ENCODE data around the gene STPG1.

Gene STPG1

GRCh38 chr1:24362982-24363614, 50.5 kb downstream of the STPG1 start:
- H3K27me3 ChIP-seq (replicated peaks; ENCODE audit: control insufficient read depth, insufficient read depth, low read length, poor library complexity, severe bottlenecking) = no peaks in the 10 kb centered on the region
- no peaks in the 10 kb centered on the region for H3K4me1 ChIP-seq (ENCODE audit: control insufficient read depth, insufficient read depth, low read length, poor library complexity, severe bottlenecking)
- no peak overlapping the region for H3K4me3 ChIP-seq (ENCODE audit: insufficient read depth, low read depth, low read length, poor library complexity, severe bottlenecking)
- no peak overlapping the region for H3K27ac ChIP-seq (ENCODE audit: insufficient read depth, low read length, poor library complexity, severe bottlenecking)
- H3K9me3 ChIP-seq (ENCODE audit: control insufficient read depth, low read length) = no peaks in the 10 kb centered on the region
- H3K36me3 ChIP-seq (ENCODE audit: control insufficient read depth, insufficient read depth, low read length) = no peaks in the 10 kb centered on the region
- no peak for DNase-seq

GRCh38 chr1:24362396-24362795, 51.2 kb downstream of the STPG1 start:
- no peak overlapping the region for H3K27ac ChIP-seq (ENCODE audit: insufficient read depth, low read length, poor library complexity, severe bottlenecking)
- H3K4me1 ChIP-seq (ENCODE audit: control insufficient read depth, insufficient read depth, low read length, poor library complexity, severe bottlenecking) = no peaks in the 10 kb centered on the region

GRCh38 chr1:24361811-24362210, 51.8 kb downstream of the STPG1 start:
- Histone ChIP-seq H3K36me3 (ENCODE audit: control insufficient read depth, insufficient read depth, low read length) (no peaks in the 10 kb centered on the region), H3K9me3 (ENCODE audit: control insufficient read depth, low read length) (no peaks in the 10 kb centered on the region), H3K4me1 (ENCODE audit: control insufficient read depth, insufficient read depth, low read length, poor library complexity, severe bottlenecking) (no peaks in the 10 kb centered on the region), H3K4me3 (ENCODE audit: insufficient read depth, low read depth, low read length, poor library complexity, severe bottlenecking) (no peak overlapping the region), H3K27ac (ENCODE audit: insufficient read depth, low read length, poor library complexity, severe bottlenecking) (no peak overlapping the region), H3K27me3 (replicated peaks; ENCODE audit: control insufficient read depth, insufficient read depth, low read length, poor library complexity, severe bottlenecking) (no peaks in the 10 kb centered on the region)
- no peak for DNase-seq

More at GRCh38 chr1:24362396-24362795, 51.2 kb downstream of the STPG1 start:
- H3K27me3 ChIP-seq (replicated peaks; ENCODE audit: control insufficient read depth, insufficient read depth, low read length, poor library complexity, severe bottlenecking) = no peaks in the 10 kb centered on the region
- H3K36me3 ChIP-seq (ENCODE audit: control insufficient read depth, insufficient read depth, low read length) = no peaks in the 10 kb centered on the region
- no peak overlapping the region for H3K4me3 ChIP-seq (ENCODE audit: insufficient read depth, low read depth, low read length, poor library complexity, severe bottlenecking)
- H3K9me3 ChIP-seq (ENCODE audit: control insufficient read depth, low read length) = no peaks in the 10 kb centered on the region
- no peak for DNase-seq

- no peaks in the 10 kb centered on the region for H3K4me1 ChIP-seq (ENCODE audit: control insufficient read depth, insufficient read depth, low read length, poor library complexity, severe bottlenecking)
- no peak overlapping the region for H3K27ac ChIP-seq (ENCODE audit: insufficient read depth, low read length, poor library complexity, severe bottlenecking)
- no peak overlapping the region for H3K4me3 ChIP-seq (ENCODE audit: insufficient read depth, low read depth, low read length, poor library complexity, severe bottlenecking)
- no peaks in the 10 kb centered on the region for H3K9me3 ChIP-seq (ENCODE audit: control insufficient read depth, low read length)
- DNase-seq = no peak
- no peaks in the 10 kb centered on the region for H3K27me3 ChIP-seq (replicated peaks; ENCODE audit: control insufficient read depth, insufficient read depth, low read length, poor library complexity, severe bottlenecking)
- no peaks in the 10 kb centered on the region for H3K36me3 ChIP-seq (ENCODE audit: control insufficient read depth, insufficient read depth, low read length)
Measured at GRCh38 chr1:24360681-24361080, 52.9 kb downstream of the STPG1 start.

- Histone ChIP-seq H3K9me3 (ENCODE audit: control insufficient read depth, low read length) (no peaks in the 10 kb centered on the region), H3K4me3 (ENCODE audit: insufficient read depth, low read depth, low read length, poor library complexity, severe bottlenecking) (no peak overlapping the region), H3K4me1 (ENCODE audit: control insufficient read depth, insufficient read depth, low read length, poor library complexity, severe bottlenecking) (no peaks in the 10 kb centered on the region), H3K27ac (ENCODE audit: insufficient read depth, low read length, poor library complexity, severe bottlenecking) (no peak overlapping the region), H3K27me3 (replicated peaks; ENCODE audit: control insufficient read depth, insufficient read depth, low read length, poor library complexity, severe bottlenecking) (no peaks in the 10 kb centered on the region), H3K36me3 (ENCODE audit: control insufficient read depth, insufficient read depth, low read length) (no peaks in the 10 kb centered on the region)
- no peak for DNase-seq
Measured at GRCh38 chr1:24357038-24357437, 56.5 kb downstream of the STPG1 start.

- H3K4me3 ChIP-seq (ENCODE audit: insufficient read depth, low read depth, low read length, poor library complexity, severe bottlenecking) = no peak overlapping the region
- H3K27ac ChIP-seq (ENCODE audit: insufficient read depth, low read length, poor library complexity, severe bottlenecking) = no peak overlapping the region
- no peaks in the 10 kb centered on the region for H3K36me3 ChIP-seq (ENCODE audit: control insufficient read depth, insufficient read depth, low read length)
- DNase-seq = no peak
- no peaks in the 10 kb centered on the region for H3K4me1 ChIP-seq (ENCODE audit: control insufficient read depth, insufficient read depth, low read length, poor library complexity, severe bottlenecking)
- H3K9me3 ChIP-seq (ENCODE audit: control insufficient read depth, low read length) = no peaks in the 10 kb centered on the region
- no peaks in the 10 kb centered on the region for H3K27me3 ChIP-seq (replicated peaks; ENCODE audit: control insufficient read depth, insufficient read depth, low read length, poor library complexity, severe bottlenecking)
Measured at GRCh38 chr1:24355466-24355865, 58.1 kb downstream of the STPG1 start.

- H3K27ac ChIP-seq (ENCODE audit: insufficient read depth, low read length, poor library complexity, severe bottlenecking) = no peak overlapping the region
- no peaks in the 10 kb centered on the region for H3K4me1 ChIP-seq (ENCODE audit: control insufficient read depth, insufficient read depth, low read length, poor library complexity, severe bottlenecking)
- no peak for DNase-seq
- H3K27me3 ChIP-seq (replicated peaks; ENCODE audit: control insufficient read depth, insufficient read depth, low read length, poor library complexity, severe bottlenecking) = no peaks in the 10 kb centered on the region
- H3K36me3 ChIP-seq (ENCODE audit: control insufficient read depth, insufficient read depth, low read length) = no peaks in the 10 kb centered on the region
- H3K4me3 ChIP-seq (ENCODE audit: insufficient read depth, low read depth, low read length, poor library complexity, severe bottlenecking) = no peak overlapping the region
- H3K9me3 ChIP-seq (ENCODE audit: control insufficient read depth, low read length) = no peaks in the 10 kb centered on the region
Measured at GRCh38 chr1:24353292-24353891, 60.2 kb downstream of the STPG1 start.

- no peaks in the 10 kb centered on the region for H3K9me3 ChIP-seq (ENCODE audit: control insufficient read depth, low read length)
- H3K27me3 ChIP-seq (replicated peaks; ENCODE audit: control insufficient read depth, insufficient read depth, low read length, poor library complexity, severe bottlenecking) = no peaks in the 10 kb centered on the region
- H3K36me3 ChIP-seq (ENCODE audit: control insufficient read depth, insufficient read depth, low read length) = no peaks in the 10 kb centered on the region
- no peak overlapping the region for H3K27ac ChIP-seq (ENCODE audit: insufficient read depth, low read length, poor library complexity, severe bottlenecking)
- DNase-seq = no peak
- H3K4me1 ChIP-seq (ENCODE audit: control insufficient read depth, insufficient read depth, low read length, poor library complexity, severe bottlenecking) = no peaks in the 10 kb centered on the region
- no peak overlapping the region for H3K4me3 ChIP-seq (ENCODE audit: insufficient read depth, low read depth, low read length, poor library complexity, severe bottlenecking)
Measured at GRCh38 chr1:24351918-24352627, 61.5 kb downstream of the STPG1 start.

- H3K4me1 ChIP-seq (ENCODE audit: control insufficient read depth, insufficient read depth, low read length, poor library complexity, severe bottlenecking) = no peaks in the 10 kb centered on the region
- DNase-seq = no peak
- H3K27ac ChIP-seq (ENCODE audit: insufficient read depth, low read length, poor library complexity, severe bottlenecking) = no peak overlapping the region
- no peaks in the 10 kb centered on the region for H3K9me3 ChIP-seq (ENCODE audit: control insufficient read depth, low read length)
- no peaks in the 10 kb centered on the region for H3K27me3 ChIP-seq (replicated peaks; ENCODE audit: control insufficient read depth, insufficient read depth, low read length, poor library complexity, severe bottlenecking)
- H3K4me3 ChIP-seq (ENCODE audit: insufficient read depth, low read depth, low read length, poor library complexity, severe bottlenecking) = no peak overlapping the region
- H3K36me3 ChIP-seq (ENCODE audit: control insufficient read depth, insufficient read depth, low read length) = no peaks in the 10 kb centered on the region
Measured at GRCh38 chr1:24351247-24351646, 62.3 kb downstream of the STPG1 start.

GRCh38 chr1:24349891-24350290, 63.7 kb downstream of the STPG1 start:
- no peaks in the 10 kb centered on the region for H3K4me1 ChIP-seq (ENCODE audit: control insufficient read depth, insufficient read depth, low read length, poor library complexity, severe bottlenecking)
- no peaks in the 10 kb centered on the region for H3K36me3 ChIP-seq (ENCODE audit: control insufficient read depth, insufficient read depth, low read length)
- H3K4me3 ChIP-seq (ENCODE audit: insufficient read depth, low read depth, low read length, poor library complexity, severe bottlenecking) = no peak overlapping the region
- H3K27me3 ChIP-seq (replicated peaks; ENCODE audit: control insufficient read depth, insufficient read depth, low read length, poor library complexity, severe bottlenecking) = no peaks in the 10 kb centered on the region
- no peak overlapping the region for H3K27ac ChIP-seq (ENCODE audit: insufficient read depth, low read length, poor library complexity, severe bottlenecking)
- no peak for DNase-seq
- H3K9me3 ChIP-seq (ENCODE audit: control insufficient read depth, low read length) = no peaks in the 10 kb centered on the region
